ENCODE data around the gene DCAF10. TPM values are rescaled to one million over a fixed set of nuclear protein-coding genes. Genes with fewer than 3 reads are reported as not detected.

The DCAF10 gene
- 11.3 and 18.9 TPM in 2 replicates for total RNA-seq

GRCh38 chr9:37800631-37801286 is at the start of gene DCAF10:
Gene DCAF10, plus strand, starts transcription at chr9:37800797. Its CDS starts 70 bp downstream, at chr9:37800867.

GRCh38 chr9:37753489-37754190 is 47.0 kb upstream of the DCAF10 start, which contains the start of gene TRMT10B:
Gene TRMT10B, plus strand, starts transcription at chr9:37753805. Its CDS starts 8,127 bp downstream, at chr9:37761932.

GRCh38 chr9:37784616-37785483 is 15.7 kb upstream of the DCAF10 start, which contains the start of gene EXOSC3:
Gene EXOSC3, minus strand, starts transcription at chr9:37785064. Its CDS starts 20 bp downstream, at chr9:37785044.

GRCh38 chr9:37903647-37904444 is 103.2 kb downstream of the DCAF10 start, which contains the start of gene SLC25A51:
Gene SLC25A51, minus strand, starts transcription at chr9:37904127. Its CDS starts 15,577 bp downstream, at chr9:37888550.

Other genes with a start within 250 kb of the DCAF10 start
- gene FBXO10, start 224.4 kb upstream of the DCAF10 start, total RNA-seq = 8.3 and 10.1 TPM in 2 replicates
- 166 and 198 TPM in 2 replicates for gene TOMM5, start 208.2 kb upstream of the DCAF10 start, total RNA-seq
- gene FRMPD1, start 149.8 kb upstream of the DCAF10 start, total RNA-seq = not detected in 2 replicates
- gene TRMT10B, start 47.0 kb upstream of the DCAF10 start, total RNA-seq = 1.8 and 2.5 TPM in 2 replicates
- gene EXOSC3, start 15.7 kb upstream of the DCAF10 start, total RNA-seq = 30.2 and 35.8 TPM in 2 replicates
- 66.8 and 70.4 TPM in 2 replicates for gene SLC25A51, start 103.3 kb downstream of the DCAF10 start, total RNA-seq